ENCODE results near the gene UQCRQ.

DNA sequence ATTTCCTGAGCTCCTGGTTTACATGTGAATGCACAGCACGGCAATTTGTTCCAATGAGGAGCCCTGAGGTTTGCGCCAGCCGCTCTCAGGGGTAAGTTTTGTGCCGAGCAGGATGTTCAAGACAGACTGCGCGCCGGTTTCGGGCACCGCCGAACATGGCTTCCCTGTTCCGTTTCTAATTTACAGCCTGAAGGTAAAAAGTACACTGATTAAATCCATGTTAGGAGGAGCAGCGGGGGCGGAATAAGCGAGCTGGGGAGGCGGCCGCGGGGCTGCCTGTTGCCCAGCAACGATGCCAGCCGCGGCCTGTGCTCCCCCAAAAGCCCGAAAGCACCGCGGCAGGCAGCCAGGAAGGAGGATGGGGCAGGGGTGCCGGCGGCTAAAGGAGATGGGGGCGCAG, 47.0 kb upstream of the UQCRQ start:
- TF ChIP-seq CTCF (IDR thresholded peaks at IDR 0.05) (no peak), POLR2A (IDR thresholded peaks at IDR 0.05) (no peak)

Data from thyroid gland (tissue), 4 donors.